HEK293T (cell line): ENCODE results near the gene PAPPA2.

ENCODE experiments used
- FOXK2 ChIP-seq: fragments of 450-650 bp; IDR thresholded peaks from 2 replicates; pipeline ENCODE4 v1.6.1; 2016; ENCODE audit warnings: mild to moderate bottlenecking
- HDGF ChIP-seq: fragments of 450-650 bp; IDR thresholded peaks from 2 replicates; pipeline ENCODE4 v1.6.1; 2017; ENCODE audit warnings: antibody characterized with exemption, borderline replicate concordance
- L3MBTL2 ChIP-seq: fragments of 450-650 bp; conservative IDR thresholded peaks from 2 replicates; pipeline ENCODE4 v1.6.1; 2016; ENCODE audit warnings: mild to moderate bottlenecking
- SP1 ChIP-seq: fragments of 450-650 bp; IDR thresholded peaks from 2 replicates; pipeline ENCODE4 v1.6.1; 2017
- SUZ12 ChIP-seq: fragments of 450-650 bp; IDR thresholded peaks from 2 replicates; pipeline ENCODE4 v1.6.1; 2016; ENCODE audit warnings: mild to moderate bottlenecking
- TF ChIP-seq, protein P1 (sequence below): fragments of 450-650 bp; IDR thresholded peaks from 2 replicates; pipeline ENCODE4 v1.6.1; 2016

DNA sequence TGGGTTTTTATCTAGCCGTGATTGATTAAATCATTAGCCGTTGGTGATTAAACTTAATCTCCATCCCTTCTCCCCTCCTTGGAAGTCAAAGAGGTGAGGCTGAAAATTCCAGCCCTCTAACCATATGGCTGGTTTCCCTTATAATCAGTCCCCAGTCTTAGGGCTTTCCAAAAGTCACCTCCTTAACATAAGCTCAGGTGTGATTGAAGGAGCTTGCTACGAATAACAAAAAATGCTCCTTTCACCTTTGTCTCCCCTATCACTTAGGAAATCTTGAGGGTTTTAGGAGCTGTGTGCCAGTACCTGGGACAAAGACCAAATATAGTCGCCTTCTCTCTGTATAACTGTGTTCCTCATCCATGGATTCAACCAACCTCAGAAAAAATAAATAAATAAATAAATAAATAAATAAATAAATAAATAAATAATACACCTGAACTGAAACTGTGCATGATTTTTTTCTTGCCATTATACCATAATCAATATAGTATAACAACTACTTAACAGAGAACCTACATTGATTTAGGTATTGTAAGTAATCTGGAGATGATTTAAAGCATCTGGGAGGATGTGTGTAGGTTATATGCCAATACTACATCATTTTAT, 82.2 kb downstream of the PAPPA2 start:
- TF ChIP-seq HDGF (no peak), SP1 (no peak), L3MBTL2 (no peak), FOXK2 (no peak), SUZ12 (no peak)
- TF ChIP-seq, protein P1, sequence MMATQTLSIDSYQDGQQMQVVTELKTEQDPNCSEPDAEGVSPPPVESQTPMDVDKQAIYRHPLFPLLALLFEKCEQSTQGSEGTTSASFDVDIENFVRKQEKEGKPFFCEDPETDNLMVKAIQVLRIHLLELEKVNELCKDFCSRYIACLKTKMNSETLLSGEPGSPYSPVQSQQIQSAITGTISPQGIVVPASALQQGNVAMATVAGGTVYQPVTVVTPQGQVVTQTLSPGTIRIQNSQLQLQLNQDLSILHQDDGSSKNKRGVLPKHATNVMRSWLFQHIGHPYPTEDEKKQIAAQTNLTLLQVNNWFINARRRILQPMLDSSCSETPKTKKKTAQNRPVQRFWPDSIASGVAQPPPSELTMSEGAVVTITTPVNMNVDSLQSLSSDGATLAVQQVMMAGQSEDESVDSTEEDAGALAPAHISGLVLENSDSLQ: no peak
